Endothelial cell (in vitro differentiated cells): ENCODE results near the gene WRNIP1. TPM values are rescaled to one million over a fixed set of nuclear protein-coding genes. Genes with fewer than 3 reads are reported as not detected.

Experiments
- DNase-seq: peaks from one replicate; pipeline ENCODE4 v3.0.0; 2021; ENCODE audit warnings: low spot score
- H3K27ac Mint-ChIP-seq: one replicate; pipeline ENCODE4 v1.8.0; 2021; ENCODE audit warnings: mixed read lengths, inconsistent platforms; ENCODE audit not compliant: unreplicated experiment
- H3K27me3 Mint-ChIP-seq: one replicate; pipeline ENCODE4 v1.8.0; 2021; ENCODE audit warnings: mild to moderate bottlenecking, moderate library complexity, mixed read lengths, inconsistent platforms; ENCODE audit not compliant: unreplicated experiment
- H3K36me3 Mint-ChIP-seq: one replicate; pipeline ENCODE4 v1.8.0; 2021; ENCODE audit warnings: mild to moderate bottlenecking, low read depth, mixed read lengths, inconsistent platforms; ENCODE audit not compliant: unreplicated experiment
- H3K4me1 Mint-ChIP-seq: one replicate; pipeline ENCODE4 v1.8.0; 2021; ENCODE audit warnings: mild to moderate bottlenecking, mixed read lengths, inconsistent platforms; ENCODE audit not compliant: unreplicated experiment
- H3K4me3 Mint-ChIP-seq: one replicate; pipeline ENCODE4 v1.8.0; 2021; ENCODE audit warnings: mild to moderate bottlenecking, mixed read lengths, inconsistent platforms; ENCODE audit not compliant: unreplicated experiment
- H3K9me3 Mint-ChIP-seq: one replicate; pipeline ENCODE4 v1.8.0; 2021; ENCODE audit warnings: mixed read lengths, inconsistent platforms; ENCODE audit not compliant: unreplicated experiment
- CTCF ChIP-seq: fragments of 200-600 bp; sonication (generic); IDR thresholded peaks from one replicate; pipeline ENCODE4 v1.5.0; 2021; ENCODE audit warnings: antibody characterized with exemption; ENCODE audit not compliant: unreplicated experiment
- total RNA-seq: library from RNA; stranded (reverse); fragmentation: NEBNext Ultra II Directional; extraction: Animal tissue kit (Norgen Biotek cat#: 25700); gene quantifications from one replicate; pipeline ENCODE4 v1.2.1, GENCODE V29; 2021; ENCODE audit not compliant: unreplicated experiment

WRNIP1 gene
- total RNA-seq, 1 donor from 2014 or later: 48.6 TPM

DNA sequence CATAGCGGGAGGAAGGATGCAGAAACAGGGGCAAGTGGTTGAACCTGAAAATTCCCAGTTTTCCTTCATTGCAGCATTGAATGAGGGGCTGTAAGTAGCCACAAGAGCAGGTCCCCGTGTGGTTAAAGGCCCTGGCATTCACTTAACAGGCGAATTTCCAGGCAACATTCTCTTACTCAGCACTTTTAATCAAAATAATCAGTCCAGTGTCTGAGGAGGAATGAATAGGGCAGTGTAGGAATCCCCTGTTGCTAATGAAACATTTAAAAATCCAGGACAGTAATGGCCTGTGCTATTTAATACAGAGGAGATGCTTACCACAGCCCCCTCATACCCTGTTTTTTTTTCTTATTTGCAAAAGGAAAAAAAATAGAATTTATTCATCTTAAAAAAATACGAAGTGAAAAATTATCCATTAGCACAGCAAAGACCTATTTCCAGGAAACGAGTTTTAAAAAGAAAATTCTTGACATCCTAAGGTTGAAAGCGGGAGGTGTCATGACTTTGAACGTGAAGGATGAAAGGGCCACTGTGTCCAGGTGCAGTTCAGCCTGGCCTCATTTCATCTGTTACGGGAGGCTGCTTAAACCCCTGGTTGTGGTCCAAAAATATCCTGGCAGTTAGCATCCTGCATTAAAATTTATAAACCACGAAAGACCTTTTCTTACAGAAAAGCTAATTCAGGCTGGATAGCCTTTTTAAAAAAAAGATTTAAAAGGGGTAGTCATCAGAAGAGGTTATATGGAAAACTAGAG lies 34.7 kb upstream of the WRNIP1 start:
- Mint-ChIP-seq H3K27ac (no peak overlapping the region), H3K27me3 (peaks cover 3% of the 10 kb centered on the region), H3K36me3 (no peaks in the 10 kb centered on the region), H3K4me3 (no peak overlapping the region), H3K4me1 (peaks cover 3% of the 10 kb centered on the region), H3K9me3 (no peaks in the 10 kb centered on the region)
- TF ChIP-seq CTCF: no peak
- no peak for DNase-seq

- no peak for DNase-seq
- TF ChIP-seq CTCF: no peak
- Mint-ChIP-seq H3K27ac (no peak overlapping the region), H3K4me1 (peaks cover 3% of the 10 kb centered on the region), H3K36me3 (no peaks in the 10 kb centered on the region), H3K27me3 (peaks cover 2% of the 10 kb centered on the region), H3K9me3 (no peaks in the 10 kb centered on the region), H3K4me3 (no peak overlapping the region)
These were observed 33.8 kb upstream of the WRNIP1 start for GRCh38 chr6:2731281-2731909.

DNA sequence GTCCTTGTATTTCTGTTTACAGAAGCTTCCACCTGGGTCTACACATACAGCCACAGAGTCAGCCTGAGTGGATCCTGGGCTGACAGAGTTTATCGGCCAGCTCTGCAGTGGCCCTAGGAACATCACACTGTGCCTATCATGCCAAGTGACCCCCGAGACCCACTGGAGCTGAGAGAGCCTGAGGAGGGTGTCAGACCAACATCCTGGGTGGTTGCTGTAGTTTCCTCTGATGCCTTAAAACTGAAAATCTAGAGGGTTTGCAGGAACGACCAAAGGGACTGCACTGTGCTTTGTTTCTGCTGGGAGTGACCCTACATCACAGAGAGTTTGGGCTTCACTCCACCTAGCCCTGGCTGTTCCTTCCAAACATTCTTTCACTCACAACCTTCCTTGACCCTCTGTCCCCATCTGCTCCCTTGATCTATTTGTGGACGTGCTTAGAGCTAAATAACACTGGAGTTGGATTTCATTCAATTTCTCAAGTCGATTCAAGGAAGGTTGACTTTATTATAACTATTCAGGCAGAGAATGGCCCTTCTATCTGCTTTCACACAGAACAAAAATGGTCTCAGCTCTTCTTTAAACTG lies 32.6 kb upstream of the WRNIP1 start:
- H3K4me3 Mint-ChIP-seq: no peak overlapping the region
- no peaks in the 10 kb centered on the region for H3K36me3 Mint-ChIP-seq
- no peaks in the 10 kb centered on the region for H3K9me3 Mint-ChIP-seq
- H3K27me3 Mint-ChIP-seq: peaks cover 2% of the 10 kb centered on the region
- no peak for DNase-seq
- H3K4me1 Mint-ChIP-seq: peaks cover 3% of the 10 kb centered on the region
- no peak overlapping the region for H3K27ac Mint-ChIP-seq
- TF ChIP-seq CTCF: no peak

- peaks cover 3% of the 10 kb centered on the region for H3K4me1 Mint-ChIP-seq
- no peak for TF ChIP-seq CTCF
- H3K36me3 Mint-ChIP-seq: no peaks in the 10 kb centered on the region
- no peak overlapping the region for H3K4me3 Mint-ChIP-seq
- H3K9me3 Mint-ChIP-seq: no peaks in the 10 kb centered on the region
- H3K27ac Mint-ChIP-seq: no peak overlapping the region
- peaks cover 2% of the 10 kb centered on the region for H3K27me3 Mint-ChIP-seq
- DNase-seq: no peak
These were observed 31.9 kb upstream of the WRNIP1 start for GRCh38 chr6:2733324-2733723.
